Dedifferentiated amniotic fluid mesenchymal stem cell (primary cell): ENCODE measurements around the gene COLEC12.

ENCODE experiments used
- DNase-seq: peaks from one replicate; pipeline ENCODE4 v3.0.0-alpha.2; 2016; ENCODE audit errors: extremely low spot score

COLEC12 gene

GRCh38 chr18:289026-289425 is 211.5 kb downstream of the COLEC12 start:
- DNase-seq: no peak

- DNase-seq: peak; percentile 49
Observed at GRCh38 chr18:286515-287310, 213.8 kb downstream of the COLEC12 start.

GRCh38 chr18:285817-286216 is 214.7 kb downstream of the COLEC12 start:
- no peak for DNase-seq

DNA sequence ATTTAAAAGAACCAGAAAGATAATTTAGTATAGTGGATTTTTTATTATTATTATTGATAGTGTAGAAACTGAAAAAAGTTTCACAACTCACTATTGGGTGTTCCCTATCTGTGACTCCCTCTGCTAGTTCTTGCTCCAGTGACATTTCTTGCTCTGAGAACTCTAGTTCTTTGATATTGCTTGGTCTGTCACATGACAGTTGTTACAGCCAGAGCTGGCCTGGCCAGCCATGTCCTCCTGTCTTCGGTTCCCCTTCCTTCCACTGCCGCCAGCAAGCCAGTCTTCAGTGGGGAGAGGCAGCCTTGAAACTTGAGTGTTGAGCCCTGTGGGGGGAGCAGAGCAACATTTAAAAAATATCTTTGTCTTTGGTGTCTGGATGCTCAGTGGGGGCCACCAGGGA is 225.0 kb downstream of the COLEC12 start:
- DNase-seq: no peak

DNA sequence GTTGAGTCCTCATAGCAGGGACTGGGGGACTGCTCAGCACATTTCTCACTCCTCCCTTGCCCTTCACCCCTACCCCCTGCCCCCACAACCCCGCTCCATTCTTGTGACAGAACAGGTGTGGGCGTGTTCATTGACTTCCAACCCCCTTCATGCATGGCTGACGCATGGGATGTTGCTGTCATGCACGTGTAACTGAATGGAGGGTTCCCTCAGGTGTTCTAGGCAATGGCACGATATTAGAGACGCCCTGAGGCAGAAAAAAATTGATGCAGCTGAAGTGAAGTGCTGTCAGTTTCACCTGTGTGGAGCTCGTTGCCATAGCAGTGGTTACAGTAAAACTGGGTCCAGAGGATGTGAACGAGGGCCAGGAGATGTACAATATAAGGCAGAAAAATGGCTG is 226.2 kb downstream of the COLEC12 start:
- DNase-seq: no peak

GRCh38 chr18:273525-273924 is 227.0 kb downstream of the COLEC12 start:
- DNase-seq: no peak

- no peak for DNase-seq
Observed at GRCh38 chr18:272650-273049, 227.9 kb downstream of the COLEC12 start.

- no peak for DNase-seq
Observed at GRCh38 chr18:269480-270095, 230.9 kb downstream of the COLEC12 start.

DNA sequence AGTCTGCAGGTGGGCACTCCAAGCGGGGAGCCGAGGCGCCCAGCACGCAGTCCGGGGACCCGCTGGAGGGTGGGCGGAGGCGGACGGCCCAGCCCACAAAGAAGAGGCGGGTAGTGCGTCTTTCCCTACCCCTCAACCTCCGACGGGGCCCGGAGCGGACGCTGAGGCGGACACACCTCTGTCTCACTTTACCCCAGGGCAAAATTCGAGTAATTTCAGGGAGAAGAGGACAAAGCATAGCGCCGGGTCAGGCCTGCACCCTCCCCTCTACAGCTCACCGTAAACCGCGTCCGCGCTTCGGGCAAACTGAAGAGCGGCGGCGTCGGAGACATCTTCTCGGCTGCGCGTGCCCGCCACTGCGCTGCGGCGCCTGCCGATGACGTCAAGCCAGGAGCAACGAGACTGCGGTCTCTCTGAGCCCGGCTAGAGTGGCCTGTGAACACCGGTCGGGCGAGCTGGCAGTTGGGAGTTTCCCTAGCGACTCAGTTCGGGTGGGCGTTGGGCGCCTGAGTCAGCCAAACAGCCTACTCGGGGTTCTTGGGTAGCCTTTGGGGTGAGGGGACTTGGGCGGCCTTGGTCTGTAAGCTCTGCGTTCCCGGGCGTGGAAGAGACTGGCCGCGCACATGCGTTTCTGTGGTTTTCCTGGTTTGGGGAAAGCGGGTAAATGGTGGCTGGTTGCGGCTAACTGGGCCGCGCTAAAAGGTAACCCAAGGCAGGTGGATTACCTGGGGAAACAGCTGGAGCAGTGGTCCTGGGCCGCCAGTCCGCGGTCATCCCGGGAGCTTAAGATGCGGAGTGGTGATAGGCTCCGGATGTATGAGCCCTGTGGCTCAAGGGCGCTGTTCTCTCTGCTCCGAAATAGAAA is 232.6 kb downstream of the COLEC12 start, which contains the start of gene THOC1:
Gene THOC1, minus strand, starts transcription at position 360 of the 865 bp plus-strand sequence. Its CDS starts 28 bp downstream, at position 332.
- DNase-seq: peak; percentile 92

DNA sequence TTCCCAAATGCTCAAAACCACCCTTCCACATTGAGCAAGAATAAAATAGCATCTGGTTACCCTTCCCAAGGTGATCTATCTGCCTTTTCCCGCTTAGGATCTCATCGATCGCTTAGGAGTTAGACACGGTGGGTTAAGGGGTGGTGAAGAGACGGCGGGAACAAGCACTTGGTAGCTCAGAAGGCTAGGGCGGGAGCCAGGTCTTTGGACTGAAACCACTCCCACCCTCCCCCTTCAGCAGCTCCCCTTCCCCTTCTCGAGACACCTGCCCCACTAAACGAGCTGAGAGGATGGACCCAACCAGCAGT is 233.2 kb downstream of the COLEC12 start:
- no peak for DNase-seq
